GM10248 (cell line): ENCODE measurements around the gene WDR75.
"Not testable (repeated sequence)": the region's sequence is repeated elsewhere in the genome, so short reads cannot be mapped to it uniquely, and the experiment has no call there.

Source experiments
- CTCF ChIA-PET: fragments of 300-600 bp; sonication (Branson Sonifier 250); formaldehyde crosslinking; extraction: SDS; loops from one replicate; lab custom pipeline; 2021; ENCODE audit warnings: antibody characterized with exemption; lab: Yijun Ruan, JAX
- POLR2A ChIA-PET: fragments of 350-650 bp; sonication (Branson Sonifier 250); formaldehyde crosslinking; extraction: SDS; loops from one replicate; lab custom pipeline; 2020; ENCODE audit warnings: antibody characterized with exemption; lab: Yijun Ruan, JAX
- DNase-seq: peaks from one replicate; pipeline ENCODE4 v3.0.0; 2012; ENCODE audit errors: extremely low spot score
- CTCF ChIP-seq: IDR thresholded peaks from 2 replicates; pipeline ENCODE4 v1.5.1; 2012; ENCODE audit warnings: mild to moderate bottlenecking, low read depth; ENCODE audit errors: extremely low read depth, missing control alignments, control extremely low read depth

The WDR75 gene

GRCh38 chr2:189413249-189413648, 28.0 kb upstream of the WDR75 start:
- CTCF ChIA-PET, result interaction anchor here (1.2 to 3.2 kb wide), 8 partner anchors 10 to 894 kb away, joined by 3 to 13 read pairs (median 4); no protein-coding TSS in a partner anchor
- TF ChIP-seq CTCF, result no peak
- DNase-seq, result no peak
- POLR2A ChIA-PET, result no interaction called here

- CTCF ChIA-PET, result no interaction called here
- DNase-seq, result no peak
- no peak for TF ChIP-seq CTCF
- POLR2A ChIA-PET, result no interaction called here
These were observed 19.6 kb upstream of the WDR75 start for GRCh38 chr2:189421644-189422043.

GRCh38 chr2:189424961-189425360, 16.3 kb upstream of the WDR75 start:
- no peak for DNase-seq
- ChIA-PET CTCF (no interaction called here), POLR2A (no interaction called here)
- no peak for TF ChIP-seq CTCF

GRCh38 chr2:189425676-189426075, 15.6 kb upstream of the WDR75 start:
- DNase-seq, result no peak
- no peak for TF ChIP-seq CTCF
- CTCF ChIA-PET, result no interaction called here
- POLR2A ChIA-PET, result no interaction called here

- POLR2A ChIA-PET, result no interaction called here
- DNase-seq, result no peak
- CTCF ChIA-PET, result interaction anchor here (1.0 kb wide), 1 partner anchor 19 kb away, joined by 4 read pairs; no protein-coding TSS in a partner anchor
- TF ChIP-seq CTCF, result no peak
These were observed 14.4 kb upstream of the WDR75 start for GRCh38 chr2:189426886-189427285.

GRCh38 chr2:189427872-189428271, 13.4 kb upstream of the WDR75 start:
- CTCF ChIA-PET, result interaction anchor here (1.0 kb wide), 1 partner anchor 18 kb away, joined by 4 read pairs; no protein-coding TSS in a partner anchor
- no peak for TF ChIP-seq CTCF
- DNase-seq, result no peak
- POLR2A ChIA-PET, result no interaction called here

GRCh38 chr2:189430448-189430847, 10.8 kb upstream of the WDR75 start:
- DNase-seq, CTCF ChIA-PET, POLR2A ChIA-PET: not testable (repeated sequence)

GRCh38 chr2:189435803-189436202, 5.5 kb upstream of the WDR75 start:
- DNase-seq, POLR2A ChIA-PET, CTCF ChIA-PET: not testable (repeated sequence)
